A549 (cell line): ENCODE data around the gene FGF19. TPM values are rescaled to one million over a fixed set of nuclear protein-coding genes. Genes with fewer than 3 reads are reported as not detected.
A peak's percentile ranks its signal among the peaks of the same experiment; 100 is the strongest.

Source experiments
- ATAC-seq, 2 experiments: fragments of 200-7000 bp in 1 of 2; fragments of >200 bp in 1 of 2; cut with Nextera tagmentation in 1 of 2; cut with Tn5 transposase in 1 of 2; 3 replicates each; pipeline versions ENCODE4 v1.8.0 to v1.9.1; 2018 to 2020; ENCODE audit warnings: mild to moderate bottlenecking in 1 of 2, moderate library complexity in 1 of 2
- CTCF ChIA-PET: fragments of 300-600 bp; sonication (Branson Sonifier 250); formaldehyde crosslinking; extraction: SDS; loops from one replicate; lab custom pipeline; 2021; ENCODE audit warnings: antibody characterized with exemption, inconsistent platforms; lab: Yijun Ruan, JAX
- POLR2A ChIA-PET: fragments of 350-600 bp; formaldehyde crosslinking; extraction: SDS; loops from one replicate; lab custom pipeline; 2021; ENCODE audit warnings: antibody characterized with exemption, inconsistent platforms; lab: Yijun Ruan, JAX
- DNase-seq, 2 experiments: peaks; one replicate each; pipeline versions ENCODE4 v3.0.0 to v3.0.0-alpha.2; 2011 to 2016; ENCODE audit warnings: low read depth in 1 of 2, low spot score in 1 of 2
- FAIRE-seq: peaks from 2 replicates; lab custom pipeline; 2011; peaks lifted over from hg19 to GRCh38; lab: Jason Lieb, UNC
- H3K27ac ChIP-seq, 2 experiments: fragments of >200 bp; sonication (Bioruptor Twin); formaldehyde crosslinking; 3 replicates each; pipeline ENCODE4 v1.5.1; 2016 to 2017
- H3K4me1 ChIP-seq: fragments of >200 bp; sonication (Bioruptor Twin); formaldehyde crosslinking; 3 replicates; pipeline ENCODE4 v1.6.1; 2016
- H3K4me2 ChIP-seq: fragments of >200 bp; sonication (Bioruptor Twin); formaldehyde crosslinking; 3 replicates; pipeline ENCODE4 v1.6.1; 2016
- H3K4me3 ChIP-seq: fragments of >200 bp; sonication (Bioruptor Twin); formaldehyde crosslinking; 3 replicates; pipeline ENCODE4 v1.5.1; 2016
- H3K9me3 ChIP-seq: fragments of >200 bp; sonication (Bioruptor Twin); formaldehyde crosslinking; 3 replicates; pipeline ENCODE4 v1.6.1; 2016
- BCL3 ChIP-seq: fragments of >200 bp; sonication (Bioruptor Twin); formaldehyde crosslinking; IDR thresholded peaks from 3 replicates; pipeline ENCODE4 v1.6.1; 2016
- BHLHE40 ChIP-seq: IDR thresholded peaks from 2 replicates; pipeline ENCODE4 v1.6.1; 2012; ENCODE audit warnings: low read depth, low read length, inconsistent platforms
- CHD2 ChIP-seq: fragments of 150-350 bp; IDR thresholded peaks from 2 replicates; pipeline ENCODE4 v1.6.1; 2014; ENCODE audit warnings: low read length; ENCODE audit not compliant: partially characterized antibody
- CHD4 ChIP-seq: fragments of 200-600 bp; sonication (generic); IDR thresholded peaks from 2 replicates; pipeline ENCODE4 v1.6.1; 2016; ENCODE audit warnings: antibody characterized with exemption, mild to moderate bottlenecking, borderline replicate concordance
- CTCF ChIP-seq: fragments of >200 bp; sonication (Bioruptor Twin); formaldehyde crosslinking; IDR thresholded peaks from 3 replicates; pipeline ENCODE4 v1.5.1; 2016
- EHF ChIP-seq: fragments of 250-450 bp; sonication (Bioruptor Pico); IDR thresholded peaks from 2 replicates; pipeline ENCODE4 v1.5.0; 2020; ENCODE audit warnings: mild to moderate bottlenecking
- ESRRA ChIP-seq: fragments of 150-350 bp; IDR thresholded peaks from 2 replicates; pipeline ENCODE4 v1.6.1; 2014; ENCODE audit warnings: mild to moderate bottlenecking, low read length, borderline replicate concordance
- HMGXB4 ChIP-seq: fragments of 250-450 bp; sonication (Bioruptor Pico); IDR thresholded peaks from 2 replicates; pipeline ENCODE4 v1.5.0; 2021; ENCODE audit warnings: mild to moderate bottlenecking, moderate library complexity, borderline replicate concordance
- HOXB13 ChIP-seq: fragments of 250-450 bp; sonication (Bioruptor Pico); IDR thresholded peaks from 2 replicates; pipeline ENCODE4 v1.5.0; 2020; ENCODE audit warnings: low read depth, mild to moderate bottlenecking, moderate library complexity
- JUNB ChIP-seq: fragments of >200 bp; sonication (Bioruptor Twin); formaldehyde crosslinking; IDR thresholded peaks from 2 replicates; pipeline ENCODE4 v1.6.1; 2016
- KDM1A ChIP-seq: fragments of 200-600 bp; sonication (generic); IDR thresholded peaks from 2 replicates; pipeline ENCODE4 v1.6.1; 2016; ENCODE audit warnings: low read depth, mild to moderate bottlenecking
- MAX ChIP-seq: IDR thresholded peaks from 2 replicates; pipeline ENCODE4 v1.6.1; 2012
- MAZ ChIP-seq: fragments of 150-350 bp; IDR thresholded peaks from 2 replicates; pipeline ENCODE4 v1.6.1; 2014; ENCODE audit warnings: antibody characterized with exemption, low read depth, low read length, borderline replicate concordance
- MYC ChIP-seq: IDR thresholded peaks from 2 replicates; pipeline ENCODE4 v1.6.1; 2012; ENCODE audit warnings: mild to moderate bottlenecking, inconsistent platforms, low read length, improper control_type of control experiment, borderline replicate concordance
- NFE2L2 ChIP-seq: fragments of 150-350 bp; conservative IDR thresholded peaks from 2 replicates; pipeline ENCODE4 v1.6.1; 2014; ENCODE audit warnings: low read length
- PBX3 ChIP-seq: IDR thresholded peaks from 2 replicates; pipeline ENCODE4 v1.6.1; 2012
- PHF8 ChIP-seq: fragments of 200-600 bp; sonication (generic); IDR thresholded peaks from 2 replicates; pipeline ENCODE4 v1.6.1; 2016; ENCODE audit warnings: low read depth, mild to moderate bottlenecking, antibody characterized with exemption, moderate library complexity, borderline replicate concordance
- POLR2AphosphoS2 ChIP-seq: conservative IDR thresholded peaks from 2 replicates; pipeline ENCODE4 v1.6.1; 2012; ENCODE audit warnings: low read length, improper control_type of control experiment, inconsistent platforms
- RARB ChIP-seq: fragments of 250-450 bp; sonication (Bioruptor Pico); IDR thresholded peaks from 2 replicates; pipeline ENCODE4 v1.8.0; 2021; ENCODE audit warnings: mild to moderate bottlenecking, moderate library complexity
- RCOR1 ChIP-seq: fragments of 150-350 bp; IDR thresholded peaks from 2 replicates; pipeline ENCODE4 v1.6.1; 2014; ENCODE audit warnings: antibody characterized with exemption, low read length, low read depth
- RFX5 ChIP-seq: fragments of 450-650 bp; IDR thresholded peaks from 2 replicates; pipeline ENCODE4 v1.7.1; 2014; ENCODE audit warnings: antibody characterized with exemption, mild to moderate bottlenecking, moderate library complexity
- SMC3 ChIP-seq: fragments of >200 bp; sonication (Bioruptor Twin); formaldehyde crosslinking; IDR thresholded peaks from 3 replicates; pipeline ENCODE4 v1.6.1; 2018; ENCODE audit warnings: inconsistent platforms
- SREBF2 ChIP-seq: fragments of 450-650 bp; IDR thresholded peaks from 2 replicates; pipeline ENCODE4 v1.6.1; 2014; ENCODE audit warnings: mild to moderate bottlenecking, moderate library complexity
- ZC3H11A ChIP-seq: fragments of 450-650 bp; IDR thresholded peaks from 2 replicates; pipeline ENCODE4 v1.6.1; 2014; ENCODE audit warnings: antibody characterized with exemption, mild to moderate bottlenecking
- ZFP36 ChIP-seq: fragments of 450-650 bp; IDR thresholded peaks from 2 replicates; pipeline ENCODE4 v1.6.1; 2014; ENCODE audit warnings: borderline replicate concordance; ENCODE audit not compliant: partially characterized antibody
- ZSCAN20 ChIP-seq: fragments of 250-450 bp; sonication (Bioruptor Pico); IDR thresholded peaks from 2 replicates; pipeline ENCODE4 v1.8.0; 2022; ENCODE audit warnings: mild to moderate bottlenecking, moderate library complexity
- WGBS: methylation state at CpG from one replicate; pipeline ENCODE4 v1.1.6; 2017; ENCODE audit errors: missing lambda C conversion rate; 5-methylcytosine and 5-hydroxymethylcytosine counted together
- polyA plus RNA-seq, 4 experiments: library from polyadenylated mRNA; depleted of rRNA in 3 of 4; stranded (reverse); fragments of >200 nt; fragmentation: RNase III in 1 of 4; extraction: RNeasy Plus Mini Kit Qiagen cat#74134 plus additional on column Dnase treatment in 1 of 4; gene quantifications; 2 replicates in 3 of 4; 3 replicates in 1 of 4; pipeline ENCODE4 v1.2.3, GENCODE V29; 2011 to 2017

Gene FGF19
- polyA plus RNA-seq, 2 of the 4 experiments (the other 2 are of a cell fraction): 0.05 to 0.31 TPM

GRCh38 chr11:69659591-69659990, 44.2 kb downstream of the FGF19 start:
- ChIA-PET CTCF (interaction anchor here (2.6 to 10.9 kb wide), 4 partner anchors 10 to 558 kb away, joined by 12 to 149 read pairs (median 78); no protein-coding TSS in a partner anchor), POLR2A (interaction anchor here (1.1 kb wide), 1 partner anchor 16 kb away, joined by 3 read pairs; the partner anchor contains the start of gene LTO1)
- TF ChIP-seq EHF (CRISPR knock-in tag): no peak
- no peak for TF ChIP-seq RARB (CRISPR knock-in tag)
- no peak for TF ChIP-seq ZFP36
- no peak for TF ChIP-seq PHF8
- TF ChIP-seq SREBF2: no peak
- no peak for TF ChIP-seq BCL3
- no peak for TF ChIP-seq MAX
- no peak for TF ChIP-seq MAZ
- TF ChIP-seq BHLHE40: no peak
- Histone ChIP-seq H3K4me3 (no peak overlapping the region), H3K4me1 (peaks cover 16% of the 10 kb centered on the region), H3K9me3 (no peaks in the 10 kb centered on the region), H3K27ac (no peak overlapping the region), H3K4me2 (no peak overlapping the region)
- 90% methylated on average over 12 of the region's 12 CpGs for WGBS
- ATAC-seq: no peak
- FAIRE-seq: no peak
- DNase-seq: no peak

- no peaks in the 10 kb centered on the region for H3K9me3 ChIP-seq
- no peak overlapping the region for H3K4me2 ChIP-seq
- no peak overlapping the region for H3K4me3 ChIP-seq
- ATAC-seq: no peak
- 86% methylated on average over 18 of the region's 18 CpGs for WGBS
- peaks cover 23% of the 10 kb centered on the region for H3K4me1 ChIP-seq
- ChIA-PET POLR2A (interaction anchor here (1.1 kb wide), 2 partner anchors 17 to 20 kb away, joined by 3 read pairs; partner anchors contain the start of gene LTO1), CTCF (interaction anchor here (1.1 to 10.9 kb wide), 6 partner anchors 11 to 557 kb away, joined by 4 to 149 read pairs (median 26); no protein-coding TSS in a partner anchor)
- DNase-seq: no peak
- no peak for FAIRE-seq
- TF ChIP-seq KDM1A (no peak), MYC (no peak), NFE2L2 (no peak), SREBF2 (no peak), CHD4 (no peak), ZFP36 (no peak), JUNB (no peak), ESRRA (no peak), ZSCAN20 (CRISPR knock-in tag) (no peak)
- peak overlapping the region in 1 of 2 experiments; percentile 90; a peak in 4 of 6 replicates for H3K27ac ChIP-seq
Measured at GRCh38 chr11:69658626-69659450, 45.0 kb downstream of the FGF19 start.

- H3K9me3 ChIP-seq: no peaks in the 10 kb centered on the region
- ATAC-seq: no peak
- peak overlapping the region; percentile 87 to 90; a peak in 5 of 6 replicates for H3K27ac ChIP-seq
- 92% methylated on average over 26 of the region's 27 CpGs for WGBS
- no peak overlapping the region for H3K4me2 ChIP-seq
- FAIRE-seq: no peak
- no peak overlapping the region for H3K4me3 ChIP-seq
- POLR2A ChIA-PET: interaction anchor here (1.1 kb wide), 2 partner anchors 17 to 19 kb away, joined by 3 read pairs; partner anchors contain the start of gene LTO1
- DNase-seq: no peak
- peaks cover 31% of the 10 kb centered on the region for H3K4me1 ChIP-seq
- CTCF ChIA-PET: interaction anchor here (1.1 to 10.9 kb wide), 7 partner anchors 7 to 556 kb away, joined by 3 to 149 read pairs (median 12); no protein-coding TSS in a partner anchor
- TF ChIP-seq PBX3 (no peak), CTCF (no peak), RCOR1 (no peak), CHD2 (no peak), HOXB13 (no peak), ZC3H11A (no peak), HMGXB4 (CRISPR knock-in tag) (no peak), SMC3 (no peak), RFX5 (no peak), POLR2AphosphoS2 (no peak)
Measured at GRCh38 chr11:69657911-69658625, 45.8 kb downstream of the FGF19 start.
